GM21367 (cell line): Measurements from ENCODE around the gene MPO.

Experiments
- ATAC-seq: cut with Tn5 transposase; IDR thresholded peaks from one replicate; pipeline ENCODE4 v1.9.1; 2021; ENCODE audit not compliant: unreplicated experiment

MPO gene

DNA sequence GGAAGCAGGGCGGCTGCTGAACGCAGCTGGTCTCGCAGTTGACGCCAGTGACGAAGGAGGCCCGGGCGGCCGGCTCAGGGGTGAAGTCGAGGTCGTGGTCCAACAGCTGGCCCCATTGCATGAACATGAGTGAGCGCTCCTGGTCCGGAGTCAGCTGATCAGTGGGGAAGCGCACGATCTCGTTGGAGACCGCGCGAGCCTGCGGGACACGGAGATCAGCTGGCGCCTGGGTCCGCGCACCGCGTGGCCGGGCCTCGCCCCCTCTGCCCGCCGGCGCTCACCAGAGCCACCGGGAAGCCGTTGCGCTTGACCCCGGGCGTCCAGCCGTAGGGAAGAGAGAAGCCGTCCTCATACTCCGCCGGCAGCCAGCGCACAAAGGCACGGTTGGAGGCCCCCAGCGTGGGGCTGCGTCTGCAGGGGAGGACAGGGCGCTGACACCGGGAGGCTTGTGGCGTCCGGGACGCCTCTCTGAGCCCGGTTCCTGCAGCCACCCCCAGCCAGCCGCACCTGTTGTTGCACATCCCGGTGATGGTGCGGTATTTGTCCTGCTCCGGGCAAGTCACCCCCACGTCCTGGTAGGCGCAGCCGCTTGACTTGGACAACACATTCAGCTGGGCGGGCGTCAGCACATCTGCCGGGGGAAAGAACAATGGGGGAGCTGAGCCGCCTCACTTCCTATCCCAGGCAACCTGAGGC is 1.6 kb downstream of the MPO start:
- ATAC-seq: no peak

DNA sequence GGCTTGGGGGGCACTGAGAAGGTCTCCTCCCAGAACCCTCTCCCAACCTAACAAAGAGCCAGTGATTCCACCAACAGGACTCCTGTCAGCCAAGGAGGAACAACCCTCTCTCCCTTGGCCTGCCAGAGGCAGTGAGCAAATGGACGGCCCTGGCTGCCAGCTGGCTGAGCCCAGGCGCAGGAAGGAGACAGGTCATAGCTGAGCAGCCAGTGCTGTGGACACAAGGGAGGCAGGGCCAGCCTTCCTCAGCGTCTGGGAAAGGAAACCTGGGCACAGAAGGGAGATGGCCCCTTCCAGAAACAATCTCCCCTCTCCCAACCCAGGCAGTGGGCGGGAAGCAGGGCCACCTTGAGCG is 2.1 kb downstream of the MPO start:
- ATAC-seq: no peak

DNA sequence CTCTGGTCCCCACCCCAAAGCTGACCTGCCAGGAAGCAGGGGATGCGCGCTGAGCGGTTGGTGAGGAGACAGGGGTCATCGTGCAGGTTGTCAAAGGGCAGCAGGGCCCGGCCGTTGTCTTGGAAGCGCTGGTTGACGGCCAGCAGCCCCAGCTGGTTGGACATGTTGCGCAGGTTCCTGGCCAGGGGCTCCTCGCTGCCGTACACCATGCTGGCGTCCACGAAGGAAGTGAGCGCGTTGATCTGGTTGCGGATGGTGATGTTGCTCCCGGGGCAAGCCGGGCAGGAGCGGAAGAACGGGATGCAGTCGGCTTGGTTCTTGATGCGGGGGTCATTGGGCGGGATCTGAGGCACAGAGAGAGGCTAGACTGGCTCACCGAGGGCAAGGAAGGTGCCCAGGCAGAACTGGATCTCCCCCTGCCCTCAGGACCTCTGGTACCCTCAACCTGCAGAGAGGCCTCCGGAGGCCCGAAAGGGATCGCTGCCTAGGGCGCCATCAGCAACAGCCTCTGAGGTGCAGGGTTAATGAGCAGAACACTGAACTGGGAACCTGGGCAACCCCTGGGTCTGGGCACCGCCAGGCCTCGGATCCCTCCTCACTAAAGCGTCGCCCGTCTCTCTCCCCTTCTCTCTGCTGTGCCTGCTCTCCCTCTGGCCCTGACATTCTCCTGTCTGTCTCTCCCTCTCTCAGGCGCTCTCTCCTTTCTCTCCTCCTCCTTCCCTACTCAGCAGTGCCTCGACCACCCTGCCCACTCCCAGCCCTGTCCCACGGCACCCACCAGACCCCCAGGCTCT is 2.7 kb downstream of the MPO start:
- no peak for ATAC-seq

DNA sequence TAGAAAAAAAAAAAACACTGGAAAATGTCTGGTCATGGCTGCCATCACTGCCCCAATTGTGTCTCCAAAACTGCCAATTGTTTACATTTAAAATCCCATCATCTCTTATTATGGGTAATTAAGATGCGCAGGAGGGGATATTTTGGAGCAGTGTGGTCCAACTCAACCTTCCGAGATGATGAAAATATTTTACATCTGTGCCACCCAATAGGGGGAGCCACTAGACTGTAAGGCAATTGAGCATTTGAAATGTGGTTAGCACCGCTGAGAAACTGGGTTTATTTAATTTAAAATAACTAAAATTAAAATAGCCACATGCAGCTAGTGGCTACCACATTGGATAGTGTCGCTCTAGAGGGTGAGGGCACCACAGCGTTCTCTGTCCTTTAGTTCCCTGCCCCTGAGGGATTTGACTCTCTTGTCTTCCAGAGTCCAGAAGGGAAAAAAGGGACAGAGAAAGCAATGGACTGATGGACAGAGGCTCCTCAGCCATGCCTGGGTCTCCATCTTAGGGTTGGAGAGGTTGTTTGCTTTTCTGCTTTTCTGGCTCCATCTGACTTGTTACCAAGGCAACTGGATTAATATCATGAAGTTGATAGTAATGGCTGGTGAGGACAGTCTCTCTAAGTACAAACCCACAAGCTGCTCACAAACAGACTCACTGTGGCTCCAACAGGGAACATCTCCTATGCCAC is 3.5 kb downstream of the MPO start:
- no peak for ATAC-seq

DNA sequence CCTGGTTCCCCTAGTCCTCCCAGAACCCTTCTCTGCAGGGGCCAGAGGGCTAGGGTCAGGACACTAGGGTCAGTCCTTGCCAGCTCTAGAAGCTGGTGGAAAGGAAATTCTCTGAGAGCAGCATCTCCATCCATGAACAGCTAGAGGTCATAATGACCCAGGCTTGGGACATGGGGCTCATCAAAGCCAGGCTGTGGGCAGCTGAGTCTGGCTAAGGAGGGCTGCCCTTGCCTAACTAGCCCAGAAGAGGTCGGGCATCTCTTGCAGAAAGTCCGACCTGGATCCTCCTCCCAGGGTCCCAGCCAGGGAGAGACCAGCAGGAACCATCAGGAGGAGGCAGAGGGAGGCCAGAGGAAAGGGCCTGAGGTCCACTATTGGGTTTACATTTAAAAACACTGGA is 4.3 kb downstream of the MPO start:
- ATAC-seq: no peak

DNA sequence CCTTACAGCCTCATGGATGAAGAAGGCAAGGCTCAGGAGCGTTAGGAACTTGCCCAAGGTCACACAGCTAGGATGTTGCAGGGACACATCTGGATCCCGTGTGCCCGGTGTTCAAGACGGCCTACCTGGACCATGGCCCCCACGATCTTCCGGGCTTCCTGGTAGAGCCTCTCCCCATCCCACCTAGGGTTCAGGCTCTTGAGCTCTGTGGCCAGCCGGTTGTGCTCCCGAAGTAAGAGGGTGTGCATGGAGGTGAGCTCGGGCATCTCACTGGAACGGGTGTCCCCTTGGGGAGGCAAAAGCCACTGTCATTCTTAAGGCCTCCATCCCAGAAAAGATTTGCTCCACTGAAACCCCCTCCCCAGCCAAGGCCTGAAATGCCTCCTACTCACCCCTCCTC is 5.3 kb downstream of the MPO start:
- no peak for ATAC-seq

DNA sequence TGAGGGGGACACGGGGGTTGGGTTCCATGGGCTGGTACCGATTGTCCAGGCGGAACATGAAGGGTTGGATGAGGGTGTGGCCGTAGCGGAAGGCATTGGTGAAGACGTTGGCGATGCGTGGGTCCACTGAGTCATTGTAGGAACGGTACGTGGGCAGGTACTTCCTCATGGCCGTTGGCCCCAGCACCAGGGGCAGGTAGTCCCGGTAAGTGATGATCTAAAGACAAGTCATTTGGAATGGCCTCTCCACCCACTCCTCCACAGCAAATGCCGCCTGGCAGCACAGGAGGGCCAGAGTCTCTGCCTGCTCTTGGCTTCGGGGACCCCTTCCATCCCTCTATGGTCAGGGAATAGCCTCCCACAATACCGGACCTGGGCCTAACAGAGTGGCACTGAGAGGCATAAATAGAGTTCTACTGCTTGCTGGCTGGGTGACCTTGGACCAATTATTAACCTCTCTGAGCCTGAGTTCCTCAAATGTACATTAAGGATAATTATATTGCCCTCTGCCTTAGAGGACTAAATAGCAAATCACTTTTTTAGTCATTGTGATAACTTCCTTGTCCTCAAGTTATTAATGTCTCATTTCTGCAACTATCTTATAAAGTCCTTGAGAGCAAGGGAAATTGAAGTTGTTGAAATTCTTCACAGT is 7.2 kb downstream of the MPO start:
- ATAC-seq: no peak

DNA sequence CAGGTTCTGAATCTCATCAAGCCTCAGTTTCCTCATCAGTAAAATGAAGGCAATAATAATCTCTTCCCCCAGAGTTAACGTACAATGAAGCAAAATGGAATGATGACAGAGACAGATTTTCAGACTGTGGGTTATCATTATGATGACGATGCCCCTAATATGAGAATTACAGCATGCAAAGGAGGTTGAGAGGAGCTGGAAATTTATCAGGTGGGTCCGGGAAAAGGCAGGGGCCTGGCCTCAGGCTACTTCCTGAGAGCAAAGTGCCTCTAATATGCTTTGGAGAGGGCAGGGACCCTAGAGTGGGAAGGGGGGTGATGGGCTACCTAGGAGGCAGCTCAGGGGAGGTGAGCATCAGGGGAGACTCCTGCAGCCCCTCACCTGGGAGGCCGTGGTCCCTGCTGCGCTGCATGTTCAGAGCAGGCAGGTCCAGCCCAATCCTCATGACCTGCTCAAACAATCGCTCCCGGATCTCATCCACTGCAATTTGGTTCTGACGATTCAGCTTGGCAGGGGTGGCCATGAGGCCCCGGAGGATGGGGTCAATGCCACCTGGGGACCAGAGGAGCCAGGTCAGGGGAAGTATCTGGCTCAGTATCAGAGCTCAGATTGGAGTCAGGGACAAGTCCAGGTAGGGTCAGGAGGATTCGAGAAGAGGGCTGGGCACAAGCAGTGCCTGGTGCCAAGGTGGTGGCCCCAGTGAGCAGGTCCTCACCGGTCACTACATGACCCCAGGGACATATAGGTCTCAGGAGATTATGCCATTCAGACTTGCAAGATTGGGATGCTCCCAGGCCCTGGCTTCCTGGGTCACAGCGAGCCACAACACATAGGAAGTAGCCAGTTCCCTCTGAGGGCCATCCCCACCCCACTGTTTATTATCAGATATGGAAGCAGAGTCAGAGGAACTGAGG is 8.1 kb downstream of the MPO start:
- no peak for ATAC-seq

DNA sequence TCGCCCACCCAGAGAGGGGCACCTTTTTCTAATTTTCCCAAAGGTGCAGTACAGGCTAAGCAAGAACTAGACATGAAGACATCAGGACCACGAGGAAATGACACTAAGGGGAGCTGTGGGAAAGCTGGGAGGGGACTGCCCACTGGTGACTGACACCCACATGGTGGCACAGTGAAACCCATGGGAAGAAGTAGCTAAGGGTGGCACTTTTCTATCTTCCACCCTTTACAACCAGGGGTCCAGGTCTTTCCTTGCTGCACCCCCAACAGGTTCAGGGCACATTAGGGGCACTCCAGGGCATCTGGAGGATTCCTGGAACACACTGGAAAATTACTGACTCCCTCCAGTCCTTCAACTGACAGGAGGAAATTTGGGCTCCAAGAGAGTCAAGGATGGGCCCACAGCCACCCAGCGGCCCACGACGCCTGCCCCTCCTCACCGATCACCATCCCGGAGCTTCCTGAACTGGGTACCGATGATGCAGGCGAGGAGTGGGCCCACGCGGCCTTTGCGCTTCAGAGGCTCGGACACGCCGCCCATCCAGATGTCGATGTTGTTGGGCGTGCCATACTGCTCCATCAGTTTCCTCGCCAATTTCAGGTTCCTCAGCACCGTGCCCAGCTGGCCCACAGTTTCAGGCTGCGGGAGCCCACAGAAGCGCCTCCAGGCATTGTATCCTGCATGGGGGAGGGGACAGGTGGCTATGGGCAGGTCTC is 9.4 kb downstream of the MPO start:
- ATAC-seq: no peak

DNA sequence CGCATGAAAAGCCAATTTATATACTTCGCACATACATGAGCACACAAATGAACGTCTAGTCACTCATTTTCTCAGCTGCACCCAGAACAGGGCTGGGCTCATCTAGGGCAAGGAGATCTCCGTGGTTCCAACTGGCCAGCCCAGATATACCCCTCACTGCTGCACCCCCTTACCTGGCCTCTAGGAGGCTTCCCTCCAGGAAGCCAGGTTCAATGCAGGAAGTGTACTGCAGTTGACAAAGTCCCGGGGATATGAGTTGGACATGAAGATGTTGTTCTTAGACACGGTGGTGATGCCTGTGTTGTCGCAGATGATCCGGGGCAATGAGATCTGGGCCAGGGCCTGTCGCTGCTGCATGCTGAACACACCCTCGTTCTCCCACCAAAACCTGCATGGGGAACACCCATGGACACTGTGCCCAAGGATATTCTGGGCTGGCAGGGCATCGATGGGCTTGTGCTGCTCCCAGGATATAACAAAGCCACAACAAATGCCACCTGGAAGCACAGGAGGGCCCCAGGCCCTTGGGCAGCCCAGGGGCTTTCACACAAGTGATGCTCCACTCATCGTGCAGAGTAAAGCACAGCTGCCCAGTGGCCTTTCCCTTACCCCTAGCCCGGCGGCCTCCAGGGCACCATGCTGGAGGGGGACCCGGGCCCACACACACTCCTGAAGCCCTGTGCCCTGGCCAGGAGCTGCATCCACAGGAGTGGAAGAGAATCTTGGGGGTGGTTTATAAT is 10.1 kb downstream of the MPO start:
- no peak for ATAC-seq

DNA sequence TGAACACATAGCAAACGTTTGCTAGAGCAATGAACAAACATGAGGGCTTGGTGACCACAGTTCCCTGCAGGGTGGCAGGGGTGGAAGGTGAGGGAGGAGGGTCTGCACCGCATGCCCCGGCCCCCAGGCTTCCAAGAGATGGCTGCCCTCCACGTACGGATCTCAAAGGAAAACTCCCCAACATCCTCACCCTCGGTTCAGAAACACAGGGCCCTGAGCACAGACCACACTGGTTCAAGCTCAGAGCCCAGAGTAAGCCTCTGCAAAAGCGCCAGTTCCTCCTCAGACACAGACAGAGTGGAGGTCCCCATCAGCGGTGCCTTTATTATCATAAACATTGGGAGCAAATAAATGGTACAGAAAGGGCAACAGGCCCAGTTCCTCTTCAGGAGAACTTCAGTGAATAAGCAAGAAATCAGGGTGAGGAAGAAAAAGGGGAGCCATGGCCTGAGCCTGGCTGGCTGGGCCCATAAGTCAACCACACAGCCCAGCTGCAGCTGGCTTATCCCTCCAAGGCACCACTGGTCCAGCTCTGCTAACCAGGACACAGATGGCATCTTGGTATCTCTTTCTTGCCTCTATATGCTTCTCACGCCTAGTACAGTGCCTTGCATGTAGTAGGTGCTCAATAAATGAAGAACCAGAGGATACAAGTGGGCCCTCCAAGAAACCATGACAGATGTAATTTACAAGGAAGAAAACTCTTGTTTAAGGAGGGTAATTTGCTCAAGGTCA is 11.0 kb downstream of the MPO start:
- ATAC-seq: no peak

DNA sequence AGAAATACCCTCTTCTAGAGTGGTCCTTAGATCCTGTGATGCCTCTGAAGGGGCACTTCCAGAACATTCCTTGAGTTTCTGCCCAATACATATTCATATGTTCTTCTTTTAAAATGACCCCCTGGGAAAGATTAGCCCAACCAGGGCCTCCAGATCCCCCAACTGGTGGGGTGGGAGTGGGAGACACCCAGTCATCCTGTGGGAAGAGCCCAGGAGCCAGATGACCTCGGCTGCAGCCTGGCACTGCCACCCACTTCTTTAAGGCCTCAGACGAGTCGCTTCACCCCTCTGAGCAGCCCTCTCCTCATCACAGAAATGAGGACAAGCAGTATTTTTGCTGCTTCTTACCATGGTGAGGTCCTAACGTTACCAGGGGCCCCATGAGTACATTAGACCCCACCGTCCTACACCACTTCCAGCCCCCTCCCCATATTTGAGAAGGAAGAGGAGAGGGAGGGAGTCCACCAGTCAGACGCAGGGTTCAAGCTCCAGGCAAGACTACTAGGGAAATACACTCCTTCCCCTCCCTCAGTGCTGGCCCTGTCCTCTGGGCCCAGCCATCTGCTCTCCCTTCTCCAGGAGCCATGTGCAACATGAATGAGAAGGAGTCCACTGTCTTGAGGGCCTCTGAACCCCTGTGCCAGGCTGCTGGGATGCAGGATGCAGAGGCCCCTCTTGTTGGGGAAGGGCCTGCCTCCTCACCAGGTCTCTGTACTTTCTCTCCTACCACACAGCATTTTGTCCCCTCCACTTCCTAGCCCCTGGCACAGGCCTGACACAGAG is 11.8 kb downstream of the MPO start:
- no peak for ATAC-seq

DNA sequence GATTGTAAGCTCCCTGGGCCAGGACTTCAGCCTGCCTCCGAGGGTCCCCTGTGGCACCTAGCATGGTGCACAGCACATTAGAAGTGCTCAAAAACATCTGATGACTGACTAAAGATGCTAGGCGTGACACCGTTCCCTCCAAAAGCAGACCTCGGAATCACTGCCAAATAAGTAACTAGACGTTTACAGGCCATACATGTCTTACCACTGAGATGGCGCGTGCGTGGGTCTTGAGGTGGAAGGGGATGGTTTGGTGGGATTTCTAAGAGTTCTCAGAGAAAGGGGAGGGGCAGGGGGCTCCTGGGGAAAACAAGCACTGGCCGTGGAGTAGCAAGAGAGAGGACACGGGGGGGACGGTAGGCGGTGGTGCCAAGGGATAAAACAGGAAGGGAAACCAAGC is 12.4 kb downstream of the MPO start:
- ATAC-seq: no peak

DNA sequence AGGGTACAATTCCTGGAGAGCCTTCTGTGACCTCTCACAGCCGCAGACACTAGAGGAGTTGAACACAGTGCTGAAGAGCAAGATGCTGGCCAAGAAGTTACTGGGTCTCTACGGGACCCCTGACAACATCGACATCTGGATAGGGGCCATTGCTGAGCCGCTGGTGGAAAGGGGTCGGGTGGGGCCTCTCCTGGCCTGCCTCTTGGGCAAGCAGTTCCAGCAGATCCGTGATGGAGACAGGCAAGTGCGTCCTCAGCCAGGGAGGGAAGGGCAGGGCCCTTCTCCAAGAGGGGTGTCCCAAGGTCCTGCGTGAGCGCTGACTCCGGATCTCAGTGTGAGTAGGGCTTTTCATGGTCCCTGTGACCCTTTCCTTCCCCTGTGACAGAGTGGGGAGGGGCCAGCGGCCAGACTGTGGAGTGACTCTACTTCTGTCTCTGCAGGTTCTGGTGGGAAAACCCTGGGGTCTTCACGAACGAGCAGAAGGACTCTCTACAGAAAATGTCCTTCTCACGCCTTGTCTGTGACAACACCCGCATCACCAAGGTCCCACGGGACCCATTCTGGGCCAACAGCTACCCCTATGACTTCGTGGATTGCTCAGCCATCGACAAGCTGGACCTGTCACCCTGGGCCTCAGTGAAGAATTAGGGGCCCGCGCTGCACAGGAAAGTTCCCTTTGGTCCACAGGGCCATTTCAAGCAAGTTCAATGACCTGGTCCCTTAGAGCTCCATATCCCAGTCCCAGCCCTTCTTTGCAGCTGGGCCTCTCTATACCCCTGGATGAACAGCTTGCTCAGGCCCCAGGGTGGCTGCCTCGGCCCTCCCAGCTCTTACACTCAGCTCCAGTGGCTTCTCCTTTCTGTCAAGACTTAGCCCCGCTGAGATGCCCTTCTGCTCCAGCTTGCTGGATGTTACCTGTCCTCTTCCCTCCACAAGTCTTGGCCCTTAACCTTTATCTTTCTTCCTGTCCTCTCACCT is 13.1 kb downstream of the MPO start:
- ATAC-seq: no peak

DNA sequence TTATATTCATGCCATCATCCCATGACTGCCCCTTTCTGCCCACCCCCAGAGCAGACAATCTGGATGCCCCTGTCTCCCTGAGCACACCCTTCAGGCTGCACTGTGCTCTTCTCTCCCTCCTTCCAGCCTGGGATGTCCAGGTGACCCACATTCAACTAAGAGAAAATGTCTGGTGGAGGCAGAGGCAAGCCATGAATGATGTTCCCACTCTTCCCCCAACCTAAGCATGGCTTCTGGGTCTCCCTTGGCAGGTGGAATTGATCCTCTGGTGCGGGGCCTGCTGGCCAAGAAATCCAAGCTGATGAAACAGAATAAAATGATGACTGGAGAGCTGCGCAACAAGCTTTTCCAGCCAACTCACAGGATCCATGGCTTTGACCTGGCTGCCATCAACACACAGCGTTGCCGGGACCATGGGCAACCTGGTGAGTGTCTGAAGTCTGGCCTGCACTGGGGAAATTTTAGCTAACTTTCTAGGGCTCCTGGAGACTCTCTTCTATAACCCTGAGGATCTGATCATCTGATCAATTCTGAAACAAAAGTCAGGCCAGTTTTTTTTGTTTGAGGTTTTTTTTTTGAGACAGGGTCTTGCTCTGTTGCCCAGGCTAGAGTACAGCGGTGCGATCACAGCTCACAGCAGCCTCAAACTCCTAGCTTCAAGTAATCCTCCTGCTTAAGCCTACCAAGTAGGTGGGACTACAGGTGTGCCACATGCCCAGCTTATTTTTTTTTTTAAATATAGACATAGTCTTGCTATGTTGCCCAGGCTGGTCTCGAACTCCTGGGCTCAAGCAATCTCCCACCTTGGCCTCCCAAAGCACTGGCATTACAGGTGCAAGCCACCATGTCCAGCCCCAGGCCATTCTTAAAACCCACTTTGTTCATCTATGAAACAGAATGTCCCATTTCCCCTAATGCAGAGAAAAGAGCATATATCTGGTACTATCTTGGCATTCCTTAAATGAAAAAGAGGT is 14.5 kb downstream of the MPO start:
- no peak for ATAC-seq

DNA sequence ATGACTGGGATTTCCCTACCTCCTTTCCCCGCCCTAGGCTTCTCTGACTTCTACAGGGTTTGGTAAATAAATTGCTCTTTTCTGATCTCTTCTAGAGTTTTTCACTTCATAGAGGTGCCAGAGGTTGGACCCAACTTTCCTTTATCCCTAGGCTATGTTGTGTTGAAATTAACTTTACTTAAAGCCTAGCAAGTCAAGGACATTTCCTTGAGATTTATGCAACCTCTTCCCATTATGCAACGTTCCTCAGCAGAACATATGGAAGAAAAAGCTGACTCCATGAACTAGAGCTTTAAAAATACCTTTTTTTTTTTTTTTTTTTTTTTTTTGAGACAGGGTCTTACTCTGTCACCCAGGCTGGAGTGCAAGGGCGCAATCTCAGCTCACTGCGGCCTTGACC is 15.5 kb downstream of the MPO start:
- no peak for ATAC-seq
